Skeletal muscle satellite cell (primary cell): Measurements from ENCODE around the gene EMC1.
"Not testable (repeated sequence)": the region's sequence is repeated elsewhere in the genome, so short reads cannot be mapped to it uniquely, and the experiment has no call there.

ENCODE experiments used
- H3K27me3 ChIP-seq: 2 replicates; pipeline ENCODE4 v1.7.0; 2013; ENCODE audit warnings: low read length; ENCODE audit not compliant: control insufficient read depth, insufficient read depth
- H3K36me3 ChIP-seq: 2 replicates; pipeline ENCODE4 v1.7.0; 2013; ENCODE audit warnings: mild to moderate bottlenecking, control low read depth, low read length; ENCODE audit not compliant: insufficient read depth
- H3K4me1 ChIP-seq: 2 replicates; pipeline ENCODE4 v1.7.0; 2013; ENCODE audit warnings: low read length; ENCODE audit not compliant: control insufficient read depth, insufficient read depth
- H3K4me2 ChIP-seq: 2 replicates; pipeline ENCODE4 v1.7.0; 2013; ENCODE audit warnings: mild to moderate bottlenecking, low read length
- H3K4me3 ChIP-seq: 2 replicates; pipeline ENCODE4 v1.7.0; 2013; ENCODE audit warnings: low read length
- H3K9ac ChIP-seq: 2 replicates; pipeline ENCODE4 v1.7.0; 2013; ENCODE audit warnings: mild to moderate bottlenecking, low read depth, low read length, moderate library complexity
- H3K9me3 ChIP-seq: replicated peaks from 2 replicates; pipeline ENCODE4 v1.7.0; 2013; ENCODE audit warnings: mild to moderate bottlenecking, control low read depth, low read length

Gene EMC1

DNA sequence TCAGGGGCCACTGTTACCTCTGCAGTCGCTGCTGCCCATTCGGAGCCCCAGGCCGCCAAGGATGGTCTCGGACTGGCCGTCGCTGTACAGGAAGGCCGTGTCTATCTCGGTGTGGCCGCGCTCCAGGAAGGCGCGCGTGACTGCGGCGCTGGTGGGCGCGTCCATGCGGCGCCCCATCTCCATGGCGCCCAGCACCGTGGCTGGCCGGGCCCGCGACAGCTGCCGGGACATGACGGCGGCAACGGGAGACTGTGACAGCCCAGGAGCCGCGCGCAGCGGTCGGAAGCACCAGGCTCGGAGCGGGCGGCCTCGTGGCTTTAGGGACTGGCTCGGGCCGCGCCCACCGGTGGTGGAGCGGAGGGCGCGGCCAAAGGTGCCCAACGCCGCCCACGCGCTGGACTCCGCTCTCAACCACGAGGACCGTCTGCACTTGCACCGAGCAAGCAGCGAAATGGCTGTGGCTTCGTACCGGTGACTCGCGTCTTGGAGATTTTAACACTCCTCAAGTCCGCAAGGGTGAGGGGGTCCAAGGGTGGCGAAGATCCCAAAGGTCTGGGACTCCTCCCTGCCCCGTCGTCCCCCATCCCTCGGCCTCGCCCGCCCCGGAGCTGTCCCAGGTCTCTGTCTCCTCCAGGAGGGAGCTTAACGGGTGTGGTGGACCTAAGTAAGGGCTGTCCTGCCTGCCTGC, 22.7 kb upstream of the EMC1 start:
- H3K4me2 ChIP-seq, result peak overlapping the region; percentile 63
- H3K4me3 ChIP-seq, result peak overlapping the region; percentile 34
- H3K27me3 ChIP-seq, H3K4me1 ChIP-seq, H3K36me3 ChIP-seq, H3K9ac ChIP-seq, H3K9me3 ChIP-seq: not testable (repeated sequence)

DNA sequence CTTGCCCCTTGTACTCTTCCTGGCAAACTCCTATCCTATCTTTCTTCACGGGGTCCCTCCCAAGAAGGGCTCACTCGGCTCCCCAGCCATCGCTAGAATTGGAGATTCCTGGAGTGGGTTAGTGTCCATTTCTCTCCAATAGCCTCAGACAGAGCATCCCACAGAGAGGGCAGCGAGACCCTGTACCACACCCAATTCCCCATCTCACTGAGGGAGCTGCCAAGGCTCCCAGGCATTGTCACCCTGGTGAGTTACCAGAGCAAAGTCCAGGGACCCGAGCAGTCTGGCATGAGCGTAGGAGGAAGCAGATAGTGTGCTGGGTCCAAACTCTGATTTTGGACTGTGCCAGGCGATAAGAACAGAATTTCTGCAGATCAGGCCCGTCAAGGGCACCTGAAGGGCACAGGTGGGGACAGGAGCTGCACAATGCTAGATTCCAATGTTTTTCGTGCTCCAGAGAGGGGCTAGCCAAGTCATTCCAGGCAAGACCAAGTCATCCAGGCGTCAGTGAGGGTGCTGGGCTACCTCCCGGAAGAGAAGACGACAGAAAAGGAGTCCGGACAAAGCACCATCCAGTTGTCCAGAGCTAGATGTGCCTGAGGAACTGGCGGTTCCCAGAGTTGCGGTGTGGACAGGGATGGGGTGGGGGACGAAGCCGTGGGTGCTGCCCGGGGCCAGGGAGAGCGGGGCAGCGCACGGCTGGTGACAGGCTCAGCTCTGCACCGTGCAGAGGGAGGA, 22.0 kb upstream of the EMC1 start:
- Histone ChIP-seq H3K9ac (no peak overlapping the region), H3K9me3 (no peaks in the 10 kb centered on the region), H3K4me1 (no peaks in the 10 kb centered on the region), H3K36me3 (no peaks in the 10 kb centered on the region), H3K4me2 (peak overlapping the region; percentile 63), H3K4me3 (no peak overlapping the region), H3K27me3 (no peaks in the 10 kb centered on the region)

DNA sequence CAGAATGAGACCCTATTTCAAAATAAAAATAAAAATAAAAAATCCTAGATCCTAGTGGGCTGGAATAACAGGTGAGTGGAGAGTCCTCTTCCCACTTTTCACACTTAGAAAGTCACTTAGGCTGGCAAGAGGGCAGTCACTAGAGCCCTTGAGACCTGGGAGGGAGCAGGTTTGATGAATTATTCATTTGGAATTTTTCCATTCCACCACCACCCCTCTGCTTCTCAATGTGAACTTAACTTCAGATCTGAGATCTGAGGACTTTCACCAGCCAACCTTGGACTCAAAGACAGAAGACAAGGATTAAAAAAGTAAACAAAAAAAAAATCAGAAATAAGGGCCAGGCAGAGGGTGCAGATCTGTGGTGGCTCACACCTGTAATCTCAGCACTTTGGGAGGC, 20.7 kb upstream of the EMC1 start:
- no peak overlapping the region for H3K9ac ChIP-seq
- H3K4me3 ChIP-seq, result no peak overlapping the region
- no peak overlapping the region for H3K4me2 ChIP-seq
- no peaks in the 10 kb centered on the region for H3K4me1 ChIP-seq
- no peaks in the 10 kb centered on the region for H3K36me3 ChIP-seq
- no peaks in the 10 kb centered on the region for H3K27me3 ChIP-seq
- H3K9me3 ChIP-seq, result no peaks in the 10 kb centered on the region

DNA sequence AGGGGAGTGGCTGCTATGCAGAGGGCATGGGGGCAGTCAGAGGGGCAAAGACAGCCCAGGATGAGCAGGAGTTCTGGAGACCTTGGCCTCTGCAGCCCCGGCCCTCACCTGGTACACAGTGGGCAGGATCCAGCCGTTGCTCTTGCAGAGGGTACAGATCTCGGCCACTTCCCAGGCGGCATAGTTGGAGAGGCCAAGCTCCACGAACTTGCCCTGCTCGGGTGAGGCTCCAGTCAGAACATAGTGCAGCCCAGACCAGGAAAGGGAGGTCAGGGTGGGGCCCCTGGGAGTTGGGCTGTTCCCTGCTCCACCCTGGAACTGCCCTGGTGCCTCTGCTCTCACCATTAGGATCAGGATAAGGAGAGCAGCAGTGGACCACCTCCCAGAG, 19.0 kb upstream of the EMC1 start:
- not testable (repeated sequence) for H3K36me3 ChIP-seq, H3K9ac ChIP-seq, H3K27me3 ChIP-seq, H3K4me3 ChIP-seq, H3K9me3 ChIP-seq, H3K4me1 ChIP-seq, H3K4me2 ChIP-seq

DNA sequence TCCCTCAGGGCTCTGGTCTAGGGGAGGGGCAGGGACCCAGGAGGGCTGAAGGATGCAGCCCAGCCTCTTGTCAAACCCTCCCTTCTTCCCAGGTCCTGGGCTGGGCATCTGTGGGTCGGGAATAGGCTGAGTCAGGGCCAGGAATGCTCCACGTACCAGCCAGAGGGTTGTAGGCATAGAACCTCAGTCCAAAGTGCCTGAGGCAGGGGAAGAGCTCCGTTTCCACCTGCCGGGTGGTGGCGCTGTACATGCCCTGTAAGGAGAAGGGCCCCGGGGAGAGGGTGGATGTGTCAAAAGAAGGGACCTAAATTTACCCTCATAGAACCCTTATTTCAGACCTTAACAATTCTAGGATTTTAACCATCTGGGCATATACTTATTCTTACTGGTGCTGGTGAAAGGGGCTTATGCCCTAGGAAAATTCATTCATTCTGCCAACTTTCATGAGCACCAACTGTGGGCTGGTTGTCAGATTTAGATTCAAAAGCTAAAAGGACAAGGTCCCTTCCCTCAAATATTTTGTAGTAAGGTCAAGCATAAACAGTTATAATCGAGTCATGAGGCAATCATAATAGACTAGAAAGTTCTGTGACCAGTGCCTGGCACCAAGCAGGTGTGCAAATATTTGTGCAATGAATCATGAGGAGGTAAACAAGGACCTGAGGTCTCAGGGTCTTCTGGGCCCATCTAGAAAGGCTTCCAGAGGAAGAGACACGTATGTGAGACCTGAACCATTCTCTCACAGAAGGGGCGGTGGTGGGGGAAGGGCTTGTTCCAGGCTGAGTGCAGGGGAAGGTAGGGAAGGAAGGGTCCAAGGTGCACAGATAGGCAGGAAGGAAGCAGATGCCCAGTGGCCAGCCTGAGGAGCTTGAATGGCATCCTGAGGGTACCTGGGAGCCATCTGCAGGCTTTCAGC, 18.4 kb upstream of the EMC1 start:
- not testable (repeated sequence) for H3K4me1 ChIP-seq, H3K27me3 ChIP-seq, H3K9ac ChIP-seq, H3K4me3 ChIP-seq, H3K36me3 ChIP-seq, H3K4me2 ChIP-seq, H3K9me3 ChIP-seq

DNA sequence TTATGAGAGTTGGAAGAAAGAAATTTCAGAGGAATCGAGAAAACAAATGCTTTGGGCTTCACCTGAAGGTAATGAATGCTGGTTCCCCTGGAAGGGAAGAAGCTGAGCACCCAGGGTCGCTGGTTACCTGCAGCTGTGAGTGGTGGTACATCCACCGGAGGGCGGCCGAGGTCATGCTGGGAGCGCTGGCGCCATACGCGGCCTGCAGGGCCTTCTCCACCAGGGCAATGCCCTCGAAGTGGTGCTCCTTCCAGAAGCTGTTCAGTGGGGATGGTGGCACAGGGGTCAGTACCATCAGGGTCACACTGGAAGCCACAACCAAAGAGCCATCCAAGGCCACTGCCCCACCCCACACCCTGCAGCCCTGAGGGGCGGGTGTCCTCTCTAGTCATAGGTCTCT, 17.1 kb upstream of the EMC1 start:
- H3K9ac ChIP-seq, result no peak overlapping the region
- no peaks in the 10 kb centered on the region for H3K36me3 ChIP-seq
- no peaks in the 10 kb centered on the region for H3K4me1 ChIP-seq
- no peaks in the 10 kb centered on the region for H3K9me3 ChIP-seq
- no peak overlapping the region for H3K4me3 ChIP-seq
- H3K27me3 ChIP-seq, result no peaks in the 10 kb centered on the region
- H3K4me2 ChIP-seq, result no peak overlapping the region

DNA sequence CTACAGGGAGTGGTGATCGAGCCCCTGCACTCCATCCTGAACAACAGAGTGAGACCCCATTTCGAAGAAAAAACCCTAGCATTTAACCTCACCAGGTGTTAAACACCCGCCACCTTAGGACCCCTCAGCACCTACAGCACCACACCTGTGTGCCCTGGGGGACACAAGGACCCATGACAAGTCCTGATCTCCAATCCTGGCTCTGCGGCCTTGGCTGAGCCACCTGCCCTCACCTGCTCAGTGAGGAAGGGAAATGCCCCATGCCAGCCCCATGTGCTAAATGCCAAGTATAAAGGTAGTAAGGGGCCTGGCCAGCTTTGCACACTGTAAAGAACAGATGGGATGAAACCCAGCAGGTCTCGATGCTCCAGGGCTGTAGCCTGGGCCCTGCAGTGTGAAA, 11.4 kb upstream of the EMC1 start:
- Histone ChIP-seq H3K36me3 (peaks cover 23% of the 10 kb centered on the region), H3K9ac (no peak overlapping the region), H3K4me1 (peaks cover 19% of the 10 kb centered on the region), H3K4me3 (no peak overlapping the region), H3K9me3 (no peaks in the 10 kb centered on the region), H3K27me3 (no peaks in the 10 kb centered on the region), H3K4me2 (no peak overlapping the region)

DNA sequence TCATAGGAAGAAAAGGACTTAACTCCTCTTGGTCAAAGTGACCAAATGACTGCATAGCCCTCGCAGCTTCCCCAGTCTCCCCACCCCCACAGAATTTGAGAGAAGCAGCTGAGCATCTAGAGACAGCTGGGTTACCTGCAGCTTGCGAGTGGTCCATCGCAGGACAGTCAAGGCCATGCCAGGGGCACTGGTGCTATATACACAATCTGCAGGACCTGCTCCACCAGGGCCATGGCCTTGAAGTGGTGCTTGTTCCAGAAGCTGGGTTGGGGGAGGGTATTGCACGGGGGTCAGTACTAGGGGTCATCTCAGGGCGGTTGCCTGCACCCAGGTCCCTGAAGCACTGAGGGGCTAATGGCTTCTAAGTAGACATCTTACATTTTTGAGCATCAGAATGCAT, 10.7 kb upstream of the EMC1 start:
- peaks cover 22% of the 10 kb centered on the region for H3K4me1 ChIP-seq
- no peaks in the 10 kb centered on the region for H3K9me3 ChIP-seq
- no peak overlapping the region for H3K9ac ChIP-seq
- no peaks in the 10 kb centered on the region for H3K27me3 ChIP-seq
- H3K4me3 ChIP-seq, result no peak overlapping the region
- H3K36me3 ChIP-seq, result peaks cover 30% of the 10 kb centered on the region
- H3K4me2 ChIP-seq, result no peak overlapping the region

DNA sequence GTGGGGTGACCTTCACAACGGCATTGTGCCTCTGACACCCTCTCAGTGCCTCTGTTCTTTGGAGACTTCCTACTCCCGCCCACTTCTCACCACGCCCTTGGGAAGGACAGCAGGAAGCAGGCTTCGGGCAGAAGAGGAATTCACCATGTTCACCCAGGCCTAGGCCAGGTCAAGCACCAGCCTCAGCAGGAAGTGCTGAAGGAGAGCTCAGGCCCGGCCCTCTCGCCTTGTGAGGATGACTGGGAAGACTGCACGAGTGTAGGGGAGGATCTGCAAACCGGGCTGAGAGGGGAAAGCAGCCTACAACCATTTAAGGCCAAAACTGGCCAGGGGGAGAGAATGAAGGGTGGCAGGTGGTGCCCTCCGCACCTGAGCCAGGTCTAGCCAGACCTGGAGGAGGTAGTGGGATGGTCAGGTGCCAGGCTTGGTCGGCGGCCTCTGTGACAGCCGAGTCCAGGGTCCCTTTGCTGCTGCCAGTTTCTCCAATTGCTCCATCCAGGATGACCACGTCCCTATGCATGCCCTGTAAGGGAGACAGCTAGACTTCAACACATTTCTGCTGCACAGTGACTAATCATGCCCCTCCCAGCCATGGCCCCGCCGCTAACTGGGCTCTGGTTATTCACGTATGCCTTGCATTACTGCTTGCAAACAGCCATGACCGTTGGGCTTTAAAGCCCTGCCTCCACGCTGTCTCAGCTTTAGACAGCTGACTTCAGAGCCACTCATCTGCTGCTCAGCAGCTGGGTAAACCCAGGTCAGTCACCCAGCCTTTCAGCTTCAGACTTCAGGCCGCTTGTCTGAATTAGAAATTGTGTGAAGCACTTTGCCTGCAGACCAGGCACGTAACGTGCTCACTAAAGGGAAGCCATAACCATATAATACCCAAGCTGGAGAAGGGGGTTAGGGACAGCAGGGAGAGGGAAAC, 9.2 kb upstream of the EMC1 start:
- H3K9me3 ChIP-seq, result no peaks in the 10 kb centered on the region
- peak overlapping the region; percentile 14 for H3K4me3 ChIP-seq
- H3K36me3 ChIP-seq, result peaks cover 44% of the 10 kb centered on the region
- peak overlapping the region; percentile 51 for H3K9ac ChIP-seq
- peaks cover 23% of the 10 kb centered on the region for H3K4me1 ChIP-seq
- no peaks in the 10 kb centered on the region for H3K27me3 ChIP-seq
- peak overlapping the region; percentile 66 for H3K4me2 ChIP-seq

DNA sequence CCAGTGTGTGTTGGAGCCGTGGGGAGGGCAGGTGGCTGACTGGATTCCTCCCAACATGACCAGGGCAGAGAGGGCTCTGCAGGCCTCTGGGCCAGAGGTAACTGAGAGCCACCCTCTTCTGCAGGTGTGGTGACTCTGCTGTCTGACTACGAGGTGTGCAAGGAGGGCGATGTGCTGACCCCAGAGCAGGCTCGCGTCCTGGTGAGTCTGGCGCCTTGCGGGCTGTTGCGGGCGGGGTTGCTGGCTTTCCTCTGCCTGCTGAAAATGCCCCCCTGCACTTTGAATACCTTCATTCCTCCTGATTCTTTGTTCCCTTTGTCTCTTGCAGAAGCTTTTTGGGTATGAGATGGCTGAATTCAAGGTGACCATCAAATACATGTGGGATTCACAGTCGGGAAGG, 7.0 kb upstream of the EMC1 start:
- H3K36me3 ChIP-seq, result peaks cover 55% of the 10 kb centered on the region
- H3K4me1 ChIP-seq, result peaks cover 28% of the 10 kb centered on the region

More for the DNA sequence above, 7.0 kb upstream of the EMC1 start:
- Histone ChIP-seq H3K9me3 (no peaks in the 10 kb centered on the region), H3K4me2 (no peak overlapping the region), H3K27me3 (no peaks in the 10 kb centered on the region), H3K9ac (no peak overlapping the region), H3K4me3 (no peak overlapping the region)
